GM13977 (cell line): ENCODE measurements around the gene HOXC5.

ENCODE experiments used
- DNase-seq: peaks from one replicate; pipeline ENCODE4 v3.0.0; 2012; ENCODE audit warnings: low spot score
- CTCF ChIP-seq: IDR thresholded peaks from 2 replicates; pipeline ENCODE4 v1.5.1; 2012; ENCODE audit warnings: mild to moderate bottlenecking, control low read depth; ENCODE audit not compliant: insufficient read depth; ENCODE audit errors: extremely low read depth, missing control alignments
- in situ Hi-C: fragments of 300-500 bp; cut with MboI; formaldehyde crosslinking; loops from one replicate; pipeline ENCODE4 v1.12.0; 2022; ENCODE audit warnings: low sequenced_read_pairs, low pct_unique_long_range_greater_than_20kb, mixed read lengths, inconsistent platforms; ENCODE audit not compliant: unreplicated experiment

HOXC5 gene

GRCh38 chr12:54007538-54008259, 25.2 kb upstream of the HOXC5 start:
- in situ Hi-C loops: loop anchor here (25.0 kb wide), 1 partner anchor 355 kb away; the partner anchor contains the start of gene GPR84
- TF ChIP-seq CTCF: no peak
- DNase-seq: no peak

- in situ Hi-C loops: loop anchor here (25.0 kb wide), 1 partner anchor 354 kb away; the partner anchor contains the start of gene GPR84
- no peak for DNase-seq
- no peak for TF ChIP-seq CTCF
Measured at GRCh38 chr12:54008260-54008552, 24.6 kb upstream of the HOXC5 start.

GRCh38 chr12:54009171-54010052, 23.4 kb upstream of the HOXC5 start:
- in situ Hi-C loops: loop anchor here (25.0 kb wide), 1 partner anchor 353 kb away; the partner anchor contains the start of gene GPR84
- no peak for TF ChIP-seq CTCF
- no peak for DNase-seq

- in situ Hi-C loops: loop anchor here (25.0 kb wide), 1 partner anchor 352 kb away; the partner anchor contains the start of gene GPR84
- TF ChIP-seq CTCF: no peak
- DNase-seq: no peak
Measured at GRCh38 chr12:54010053-54010971, 22.5 kb upstream of the HOXC5 start.

- DNase-seq: no peak
- TF ChIP-seq CTCF: no peak
- in situ Hi-C loops: loop anchor here (25.0 kb wide), 1 partner anchor 351 kb away; the partner anchor contains the start of gene GPR84
Measured at GRCh38 chr12:54010972-54011664, 21.7 kb upstream of the HOXC5 start.
